NCI-H2196 treated with DMSO at 0.1 percent for 48 hours (cell line): ENCODE results near the gene RBPJ.

Experiments
- DNase-seq: peaks from one replicate; lab custom pipeline; 2025; ENCODE audit not compliant: unreplicated experiment; lab: John Stamatoyannopoulos, UW

The RBPJ gene

GRCh38 chr4:26320538-26321372 lies at the start of gene RBPJ:
Gene RBPJ (plus strand): TSS chr4:26321014. CDS start chr4:26321029, 15 bp downstream.
- peak; percentile 91 for DNase-seq

- no peak for DNase-seq
These were observed 49.1 kb upstream of the RBPJ start for GRCh38 chr4:26271703-26272102.

GRCh38 chr4:26272654-26273615 lies 47.9 kb upstream of the RBPJ start:
- no peak for DNase-seq

GRCh38 chr4:26273616-26273980 lies 47.2 kb upstream of the RBPJ start:
- DNase-seq: no peak

- no peak for DNase-seq
These were observed 45.5 kb upstream of the RBPJ start for GRCh38 chr4:26275281-26275680.

- no peak for DNase-seq
These were observed 41.4 kb upstream of the RBPJ start for GRCh38 chr4:26279446-26279845.

- no peak for DNase-seq
These were observed 38.9 kb upstream of the RBPJ start for GRCh38 chr4:26281881-26282280.

GRCh38 chr4:26284536-26284935 lies 36.3 kb upstream of the RBPJ start:
- no peak for DNase-seq

- no peak for DNase-seq
These were observed 35.5 kb upstream of the RBPJ start for GRCh38 chr4:26285272-26285671.

GRCh38 chr4:26287756-26288155 lies 33.1 kb upstream of the RBPJ start:
- DNase-seq: no peak

GRCh38 chr4:26288355-26288909 lies 32.4 kb upstream of the RBPJ start:
- DNase-seq: no peak

GRCh38 chr4:26289401-26289800 lies 31.4 kb upstream of the RBPJ start:
- peak; percentile 34 for DNase-seq

- DNase-seq: no peak
These were observed 30.5 kb upstream of the RBPJ start for GRCh38 chr4:26290321-26290720.

- no peak for DNase-seq
These were observed 25.9 kb upstream of the RBPJ start for GRCh38 chr4:26294904-26295303.

- DNase-seq: no peak
These were observed 24.8 kb upstream of the RBPJ start for GRCh38 chr4:26296021-26296420.

GRCh38 chr4:26296514-26296913 lies 24.3 kb upstream of the RBPJ start:
- DNase-seq: no peak

- DNase-seq: no peak
These were observed 23.6 kb upstream of the RBPJ start for GRCh38 chr4:26297219-26297618.

- no peak for DNase-seq
These were observed 22.4 kb upstream of the RBPJ start for GRCh38 chr4:26298198-26298947.

- no peak for DNase-seq
These were observed 21.4 kb upstream of the RBPJ start for GRCh38 chr4:26299254-26299882.
